HG03439 (cell line): Measurements from ENCODE around the gene PYY.
"Not testable (repeated sequence)": the region's sequence is repeated elsewhere in the genome, so short reads cannot be mapped to it uniquely, and the experiment has no call there.

ENCODE experiments used
- ATAC-seq: cut with Tn5 transposase; IDR thresholded peaks from one replicate; pipeline ENCODE4 v1.9.1; 2021; ENCODE audit warnings: mild to moderate bottlenecking, moderate library complexity; ENCODE audit not compliant: unreplicated experiment

PYY gene

GRCh38 chr17:43953746-43954145 is at the start of gene PYY:
Gene PYY, minus strand, starts transcription at chr17:43953940. Its CDS starts 457 bp downstream, at chr17:43953483.
- ATAC-seq = no peak

- ATAC-seq = no peak
Measured at GRCh38 chr17:44002141-44002848, 48.6 kb upstream of the PYY start.

GRCh38 chr17:44001461-44001920 is 47.8 kb upstream of the PYY start:
- ATAC-seq = no peak

- no peak for ATAC-seq
Measured at GRCh38 chr17:44000871-44001460, 47.2 kb upstream of the PYY start.

- ATAC-seq = no peak
Measured at GRCh38 chr17:44000141-44000860, 46.6 kb upstream of the PYY start.

GRCh38 chr17:43999024-43999423 is 45.3 kb upstream of the PYY start:
- no peak for ATAC-seq

- ATAC-seq = no peak
Measured at GRCh38 chr17:43998552-43998951, 44.8 kb upstream of the PYY start.

GRCh38 chr17:43997180-43997579 is 43.4 kb upstream of the PYY start:
- not testable (repeated sequence) for ATAC-seq

GRCh38 chr17:43995150-43995471 is 41.4 kb upstream of the PYY start:
- ATAC-seq = no peak

- no peak for ATAC-seq
Measured at GRCh38 chr17:43994272-43995149, 40.8 kb upstream of the PYY start.

- no peak for ATAC-seq
Measured at GRCh38 chr17:43992641-43993040, 38.9 kb upstream of the PYY start.

GRCh38 chr17:43988301-43988700 is 34.6 kb upstream of the PYY start:
- no peak for ATAC-seq

GRCh38 chr17:43987131-43988021 is 33.6 kb upstream of the PYY start:
- ATAC-seq = no peak

GRCh38 chr17:43986225-43986981 is 32.7 kb upstream of the PYY start:
- no peak for ATAC-seq

GRCh38 chr17:43984521-43984920 is 30.8 kb upstream of the PYY start:
- ATAC-seq = no peak

- ATAC-seq = no peak
Measured at GRCh38 chr17:43983515-43984411, 30.0 kb upstream of the PYY start.

GRCh38 chr17:43983196-43983514 is 29.4 kb upstream of the PYY start:
- no peak for ATAC-seq

- ATAC-seq = no peak
Measured at GRCh38 chr17:43982171-43982570, 28.4 kb upstream of the PYY start.

GRCh38 chr17:43979671-43980070 is 25.9 kb upstream of the PYY start:
- ATAC-seq = no peak
